ENCODE measurements around the gene NR2E1.

Gene NR2E1

DNA sequence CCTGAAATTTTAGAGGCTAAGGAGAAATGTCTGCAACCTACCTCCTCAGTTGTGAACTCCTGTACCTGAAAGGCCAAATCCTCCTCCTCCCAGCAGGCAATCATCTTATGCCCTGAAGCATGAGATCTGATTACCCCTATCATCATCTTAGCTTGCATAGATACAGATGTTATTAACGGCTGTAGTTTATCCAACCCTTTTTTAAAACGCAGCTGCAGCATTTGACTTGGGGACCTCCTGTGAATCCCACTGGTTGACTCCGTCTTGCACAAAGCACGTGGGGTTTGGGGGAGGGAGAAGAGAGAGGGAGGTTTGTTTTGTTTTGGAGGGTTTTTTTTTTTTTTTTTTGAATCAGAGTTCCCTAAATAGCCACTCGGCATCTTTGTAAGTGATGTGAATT lies 5.8 kb upstream of the NR2E1 start:
- H3K36me3 ChIP-seq (ENCODE audit: control insufficient read depth, insufficient read depth, low read length) = no peaks in the 10 kb centered on the region
- H3K4me1 ChIP-seq (ENCODE audit: control insufficient read depth, insufficient read depth, low read length) = no peaks in the 10 kb centered on the region
- no peak overlapping the region for H3K9ac ChIP-seq (ENCODE audit: low read length)
- H3K4me3 ChIP-seq (ENCODE audit: low read length) = no peak overlapping the region
- peaks cover 53% of the 10 kb centered on the region for H3K27me3 ChIP-seq (ENCODE audit: control insufficient read depth, insufficient read depth, low read length)
- no peak overlapping the region for H3K27ac ChIP-seq (ENCODE audit: low read depth, low read length)

DNA sequence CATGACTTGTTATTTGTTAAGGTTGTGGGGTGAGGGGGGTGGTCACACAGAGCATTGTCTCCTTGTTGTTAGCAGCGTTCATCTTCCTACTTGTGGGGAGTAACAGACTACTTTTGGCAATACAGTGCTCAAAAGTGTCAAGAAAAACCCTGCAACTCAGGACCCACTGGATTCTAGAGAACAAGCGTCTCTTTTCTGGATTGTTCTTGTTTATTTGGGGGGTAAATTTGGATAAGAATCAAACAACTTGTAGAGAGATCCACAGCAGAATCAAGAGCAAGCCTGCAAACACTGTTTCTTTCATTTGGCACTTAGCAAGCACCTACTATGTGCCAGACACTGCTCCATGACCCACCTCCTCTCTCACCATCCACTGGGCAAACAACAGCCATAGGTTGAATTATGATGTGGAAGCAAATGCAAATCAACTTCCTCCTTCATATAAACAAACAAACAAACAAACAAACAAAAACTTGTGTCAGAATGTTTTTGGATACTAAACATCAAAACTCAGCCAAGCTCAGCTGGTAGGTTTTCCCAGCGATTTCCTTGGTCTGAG lies 4.0 kb upstream of the NR2E1 start:
- Histone ChIP-seq H3K27ac (ENCODE audit: low read depth, low read length) (no peak overlapping the region), H3K4me1 (ENCODE audit: control insufficient read depth, insufficient read depth, low read length) (no peaks in the 10 kb centered on the region), H3K27me3 (ENCODE audit: control insufficient read depth, insufficient read depth, low read length) (peaks cover 63% of the 10 kb centered on the region), H3K4me3 (ENCODE audit: low read length) (no peak overlapping the region), H3K36me3 (ENCODE audit: control insufficient read depth, insufficient read depth, low read length) (no peaks in the 10 kb centered on the region), H3K9ac (ENCODE audit: low read length) (no peak overlapping the region)

DNA sequence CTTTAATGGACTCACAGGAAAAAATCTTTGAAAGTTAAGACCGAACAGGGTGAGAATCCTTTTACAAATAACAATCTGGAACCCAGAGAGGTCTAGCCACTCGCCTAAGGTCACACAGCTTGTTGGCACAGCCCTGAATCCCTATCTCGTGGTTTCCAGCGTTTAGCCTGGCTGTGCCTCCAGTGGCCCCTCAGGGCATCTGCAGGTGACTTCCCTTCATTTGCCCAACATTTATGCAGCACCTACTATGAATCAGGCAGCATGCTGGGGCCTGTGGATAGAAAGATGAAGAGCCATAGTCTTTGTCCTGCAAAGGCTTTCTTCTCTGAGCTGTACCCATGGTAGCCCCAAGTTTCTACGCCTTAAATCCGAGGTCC lies 2.6 kb upstream of the NR2E1 start:
- no peak overlapping the region for H3K9ac ChIP-seq (ENCODE audit: low read length)
- no peaks in the 10 kb centered on the region for H3K36me3 ChIP-seq (ENCODE audit: control insufficient read depth, insufficient read depth, low read length)
- H3K4me1 ChIP-seq (ENCODE audit: control insufficient read depth, insufficient read depth, low read length) = no peaks in the 10 kb centered on the region
- peaks cover 63% of the 10 kb centered on the region for H3K27me3 ChIP-seq (ENCODE audit: control insufficient read depth, insufficient read depth, low read length)
- no peak overlapping the region for H3K27ac ChIP-seq (ENCODE audit: low read depth, low read length)
- no peak overlapping the region for H3K4me3 ChIP-seq (ENCODE audit: low read length)

DNA sequence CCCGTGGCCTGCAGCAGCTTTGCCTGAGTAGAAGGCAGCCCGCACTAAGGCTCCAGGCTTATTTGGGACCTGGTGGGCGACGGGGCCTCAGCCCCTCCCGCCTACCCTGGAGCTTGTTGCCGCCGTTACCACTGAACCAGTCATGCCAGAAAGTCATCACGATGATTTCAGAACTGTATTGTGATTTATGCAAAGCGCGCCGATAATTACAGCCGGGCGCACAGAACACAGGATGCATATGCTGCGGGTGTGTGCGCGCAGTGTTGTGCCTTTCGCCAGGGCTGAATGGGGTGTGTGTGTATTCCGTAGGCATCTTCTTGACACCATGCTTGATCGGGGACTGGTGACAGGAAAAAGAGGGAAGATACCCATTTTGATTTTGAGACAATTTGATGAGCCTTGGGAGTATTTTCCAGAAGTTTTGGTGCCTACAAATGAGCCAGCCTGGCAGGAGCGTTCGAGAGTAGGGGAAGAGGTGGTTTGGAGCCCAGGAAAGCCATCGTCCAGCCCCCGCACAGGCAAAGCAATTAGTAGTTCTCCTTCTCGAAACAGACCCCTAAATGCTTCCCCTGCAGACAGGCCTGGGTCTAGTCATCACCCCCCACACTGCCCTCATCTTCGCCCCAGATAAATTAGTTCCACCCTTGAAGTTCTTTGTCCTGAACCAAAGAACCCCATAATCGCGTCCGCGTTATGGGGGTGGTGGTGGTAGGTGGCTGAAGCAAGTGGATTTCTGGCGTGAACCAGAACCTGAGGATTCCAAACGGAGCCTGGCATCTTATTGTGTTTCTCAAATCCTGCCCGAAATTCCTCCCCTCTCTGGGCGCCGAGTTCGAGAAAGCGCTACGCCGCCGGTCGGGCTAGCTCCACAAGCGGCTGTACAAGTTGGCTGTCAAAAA lies 1.9 kb upstream of the NR2E1 start:
- no peak overlapping the region for H3K4me3 ChIP-seq (ENCODE audit: low read length)
- no peaks in the 10 kb centered on the region for H3K36me3 ChIP-seq (ENCODE audit: control insufficient read depth, insufficient read depth, low read length)
- no peak overlapping the region for H3K9ac ChIP-seq (ENCODE audit: low read length)
- peaks cover 65% of the 10 kb centered on the region for H3K27me3 ChIP-seq (ENCODE audit: control insufficient read depth, insufficient read depth, low read length)
- H3K27ac ChIP-seq (ENCODE audit: low read depth, low read length) = no peak overlapping the region
- no peaks in the 10 kb centered on the region for H3K4me1 ChIP-seq (ENCODE audit: control insufficient read depth, insufficient read depth, low read length)

DNA sequence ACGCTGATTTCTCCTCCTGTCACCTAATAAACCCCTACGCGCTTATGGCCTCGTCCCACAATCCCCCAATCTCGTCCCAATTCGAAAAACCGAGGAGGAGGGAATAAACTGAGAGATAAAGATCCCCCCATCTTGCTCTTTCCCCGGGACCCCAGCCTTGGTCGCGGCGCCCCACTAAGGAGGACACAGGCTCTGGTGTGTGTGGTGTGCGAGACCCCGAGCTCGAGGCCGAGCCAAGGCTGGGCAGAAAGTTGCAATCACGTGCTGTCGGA lies 1.3 kb upstream of the NR2E1 start:
- H3K27ac ChIP-seq (ENCODE audit: low read depth, low read length) = no peak overlapping the region
- H3K4me1 ChIP-seq (ENCODE audit: control insufficient read depth, insufficient read depth, low read length) = no peaks in the 10 kb centered on the region
- H3K36me3 ChIP-seq (ENCODE audit: control insufficient read depth, insufficient read depth, low read length) = no peaks in the 10 kb centered on the region
- H3K27me3 ChIP-seq (ENCODE audit: control insufficient read depth, insufficient read depth, low read length) = peaks cover 71% of the 10 kb centered on the region
- no peak overlapping the region for H3K4me3 ChIP-seq (ENCODE audit: low read length)
- no peak overlapping the region for H3K9ac ChIP-seq (ENCODE audit: low read length)

DNA sequence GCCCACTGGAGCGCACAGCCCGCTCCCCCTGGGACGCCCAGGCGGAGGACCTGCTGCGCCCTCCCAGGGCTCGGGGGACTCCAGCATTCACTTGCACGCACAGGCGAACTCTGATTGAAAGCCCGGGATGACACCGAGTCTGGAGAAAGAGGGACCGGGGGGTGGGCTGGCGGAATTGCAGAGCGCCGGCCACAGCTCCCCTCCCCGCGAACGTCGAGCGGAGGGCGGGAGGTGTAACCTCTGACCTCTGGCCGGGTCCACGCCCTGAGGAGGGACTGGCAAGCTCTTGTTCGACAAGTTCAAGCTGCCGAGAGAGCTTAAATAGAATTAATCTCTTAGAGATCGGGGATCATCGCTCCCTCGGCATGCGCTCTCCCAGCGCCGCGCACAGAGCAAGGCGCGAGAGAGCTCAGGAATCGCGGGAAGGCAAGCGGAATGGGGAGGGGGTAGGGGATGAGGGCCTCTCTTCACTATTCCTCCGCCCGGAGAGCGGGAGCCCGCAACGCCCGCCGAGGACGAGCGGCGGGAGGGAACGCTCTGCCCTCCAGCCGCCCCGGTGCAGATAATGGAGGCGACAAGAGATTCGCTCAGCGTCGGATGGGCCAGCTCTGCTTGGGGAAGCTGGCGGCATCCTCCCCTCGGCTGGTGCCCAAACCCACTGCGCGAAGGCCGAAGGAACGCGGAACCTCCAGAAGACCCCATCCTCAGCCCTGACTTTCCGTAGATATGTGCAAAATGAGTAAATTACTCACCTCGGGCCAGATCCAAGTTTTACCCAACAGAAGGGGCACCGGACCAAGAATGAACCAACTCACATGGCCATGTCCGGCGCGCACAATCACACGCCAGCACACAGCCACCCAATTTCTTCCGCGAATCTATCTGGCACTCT lies 761 bp upstream of the NR2E1 start:
- H3K4me1 ChIP-seq (ENCODE audit: control insufficient read depth, insufficient read depth, low read length) = no peaks in the 10 kb centered on the region
- peaks cover 76% of the 10 kb centered on the region for H3K27me3 ChIP-seq (ENCODE audit: control insufficient read depth, insufficient read depth, low read length)
- no peak overlapping the region for H3K9ac ChIP-seq (ENCODE audit: low read length)
- H3K27ac ChIP-seq (ENCODE audit: low read depth, low read length) = no peak overlapping the region
- no peak overlapping the region for H3K4me3 ChIP-seq (ENCODE audit: low read length)
- H3K36me3 ChIP-seq (ENCODE audit: control insufficient read depth, insufficient read depth, low read length) = no peaks in the 10 kb centered on the region

DNA sequence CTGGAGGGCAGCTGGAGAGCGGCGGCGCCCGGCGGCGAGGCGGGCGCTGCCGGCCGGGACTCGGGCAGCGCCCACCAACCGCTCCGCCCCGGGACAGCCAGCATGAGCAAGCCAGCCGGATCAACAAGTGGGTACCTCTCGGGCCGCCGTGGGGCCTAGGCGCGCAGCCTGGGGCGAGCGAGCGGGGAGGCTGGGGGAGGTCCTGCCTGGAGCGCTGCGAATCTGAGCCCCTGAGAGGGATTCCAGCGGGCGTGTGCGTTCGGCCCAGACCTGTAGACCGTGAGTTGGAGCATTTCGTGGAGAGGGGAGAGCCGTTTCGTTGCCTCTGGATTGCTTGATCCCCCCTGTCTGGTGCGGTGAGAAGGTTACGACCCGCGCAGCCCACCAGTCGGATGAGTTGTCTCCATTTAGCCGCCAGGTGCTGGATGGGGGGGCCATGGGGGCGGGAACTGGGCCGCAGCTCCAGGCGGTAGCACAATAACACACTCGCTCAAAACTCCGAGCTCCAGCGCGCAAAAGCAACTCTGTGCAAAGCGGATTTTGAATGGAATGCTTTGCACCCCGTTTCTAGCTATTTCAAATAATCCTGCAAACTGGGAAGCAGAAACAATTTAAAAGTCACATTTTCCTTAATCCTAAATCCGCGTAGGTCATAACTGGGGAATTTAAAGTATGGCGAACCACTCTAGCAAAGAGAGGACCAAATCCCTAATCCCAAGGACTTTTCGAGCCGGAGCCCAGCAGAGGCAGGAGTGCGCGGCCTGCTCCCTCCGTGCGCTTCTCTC lies 1.0 kb downstream of the NR2E1 start:
- Histone ChIP-seq H3K27me3 (ENCODE audit: control insufficient read depth, insufficient read depth, low read length) (peaks cover 85% of the 10 kb centered on the region), H3K4me1 (ENCODE audit: control insufficient read depth, insufficient read depth, low read length) (no peaks in the 10 kb centered on the region), H3K36me3 (ENCODE audit: control insufficient read depth, insufficient read depth, low read length) (no peaks in the 10 kb centered on the region), H3K9ac (ENCODE audit: low read length) (no peak overlapping the region), H3K4me3 (ENCODE audit: low read length) (no peak overlapping the region), H3K27ac (ENCODE audit: low read depth, low read length) (no peak overlapping the region)

DNA sequence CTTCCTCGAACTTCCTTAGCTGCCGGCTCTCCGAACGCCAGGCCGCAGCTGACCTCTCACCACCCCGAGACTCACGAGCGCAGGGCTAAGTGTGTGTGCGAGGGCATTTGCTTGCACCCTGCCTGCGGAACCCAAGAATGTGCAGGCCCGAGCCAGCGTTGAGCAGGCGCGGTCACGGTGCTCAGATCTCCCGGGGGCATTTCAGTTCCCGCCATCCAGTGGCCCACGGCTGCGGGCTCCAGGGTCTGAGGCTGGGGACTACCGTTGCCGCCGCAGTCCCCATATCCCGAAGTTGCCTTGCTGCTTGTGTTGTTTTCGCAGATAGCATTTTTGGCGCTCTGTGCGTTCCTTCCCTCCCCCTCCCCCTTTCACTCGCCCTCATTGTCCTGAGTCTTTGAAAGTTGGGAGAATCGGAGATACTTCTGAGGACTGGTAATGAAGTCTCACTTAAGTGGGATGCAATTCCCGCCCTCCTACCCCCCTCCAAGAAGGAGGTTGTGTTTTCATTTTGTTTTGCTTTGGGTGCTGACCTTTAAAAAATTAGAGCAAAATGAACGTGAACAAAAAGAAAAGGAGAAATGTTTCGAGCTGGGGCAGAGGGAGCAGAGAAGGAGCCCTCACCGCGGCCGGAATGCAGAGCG lies 1.7 kb downstream of the NR2E1 start:
- no peaks in the 10 kb centered on the region for H3K4me1 ChIP-seq (ENCODE audit: control insufficient read depth, insufficient read depth, low read length)
- peaks cover 85% of the 10 kb centered on the region for H3K27me3 ChIP-seq (ENCODE audit: control insufficient read depth, insufficient read depth, low read length)
- H3K27ac ChIP-seq (ENCODE audit: low read depth, low read length) = no peak overlapping the region
- H3K9ac ChIP-seq (ENCODE audit: low read length) = no peak overlapping the region
- H3K36me3 ChIP-seq (ENCODE audit: control insufficient read depth, insufficient read depth, low read length) = no peaks in the 10 kb centered on the region
- peak overlapping the region; percentile 41 for H3K4me3 ChIP-seq (ENCODE audit: low read length)

DNA sequence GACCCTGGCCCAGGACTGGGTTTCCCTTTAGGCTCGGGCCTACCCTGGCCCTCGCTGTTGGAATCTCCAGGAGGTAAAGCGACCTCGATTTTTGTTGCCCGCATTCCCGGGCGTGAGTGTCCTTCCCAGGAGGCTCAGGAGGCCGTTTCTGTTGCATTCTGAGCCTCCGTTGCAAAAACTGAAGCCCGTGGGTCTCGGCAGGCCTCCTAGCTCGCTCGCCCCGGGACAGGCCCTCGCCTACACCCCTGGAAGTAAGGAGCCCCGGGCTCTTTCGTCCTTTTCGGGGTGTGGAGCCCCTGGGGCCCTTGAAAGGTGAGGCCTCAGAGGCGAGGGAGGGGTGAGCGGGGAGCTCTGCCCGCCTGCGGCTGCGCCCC lies 2.3 kb downstream of the NR2E1 start:
- Histone ChIP-seq H3K4me3 (ENCODE audit: low read length) (peak overlapping the region; percentile 41), H3K36me3 (ENCODE audit: control insufficient read depth, insufficient read depth, low read length) (no peaks in the 10 kb centered on the region), H3K27me3 (ENCODE audit: control insufficient read depth, insufficient read depth, low read length) (peaks cover 81% of the 10 kb centered on the region), H3K9ac (ENCODE audit: low read length) (no peak overlapping the region), H3K27ac (ENCODE audit: low read depth, low read length) (no peak overlapping the region), H3K4me1 (ENCODE audit: control insufficient read depth, insufficient read depth, low read length) (no peaks in the 10 kb centered on the region)

DNA sequence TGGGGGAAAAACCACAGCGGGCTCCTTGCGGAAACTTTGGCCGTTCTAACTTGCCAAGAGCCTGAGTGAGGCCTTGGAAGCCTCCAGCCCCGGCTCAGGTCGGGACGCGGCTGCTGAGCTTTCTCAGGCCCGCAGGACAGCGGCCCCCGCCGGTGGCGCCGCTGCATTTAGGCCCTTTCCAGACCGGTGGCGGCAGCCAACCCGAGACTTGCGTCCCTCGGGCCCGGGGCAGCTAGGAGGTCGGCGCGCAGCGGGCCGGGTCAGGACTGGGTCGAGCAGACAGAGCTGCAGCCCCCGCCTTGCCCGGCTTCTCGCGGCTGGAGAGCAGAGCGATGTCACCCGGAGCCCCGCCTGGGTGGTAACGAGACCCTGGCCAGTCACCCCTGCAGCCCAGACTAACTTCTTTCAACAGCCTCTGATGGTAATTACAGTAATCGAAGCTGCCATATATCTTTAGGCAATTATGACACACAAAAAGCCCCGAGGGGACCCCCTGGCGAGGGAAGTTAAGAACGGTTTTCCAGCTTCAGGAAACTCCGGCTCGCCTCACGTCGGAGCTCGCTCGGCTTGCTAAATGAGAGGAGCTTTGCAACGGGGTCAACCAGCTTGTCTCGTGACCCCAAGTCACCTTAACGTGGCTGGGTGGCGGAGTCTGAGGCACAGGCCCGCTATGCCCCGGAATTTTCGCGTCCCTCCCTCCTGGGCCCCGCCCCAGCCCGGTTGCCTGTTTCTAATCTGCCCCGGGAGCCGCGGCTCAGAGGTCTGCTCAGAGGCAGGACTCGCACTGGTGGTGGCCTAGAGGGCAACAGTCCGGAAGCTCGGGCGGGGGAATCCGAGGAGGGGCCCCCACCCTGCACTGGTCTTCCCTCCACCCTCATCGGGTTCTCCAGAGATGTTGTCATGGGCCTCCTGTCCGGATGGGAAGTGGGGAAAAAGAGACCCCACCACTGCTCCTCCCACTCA lies 3.0 kb downstream of the NR2E1 start:
- Histone ChIP-seq H3K36me3 (ENCODE audit: control insufficient read depth, insufficient read depth, low read length) (no peaks in the 10 kb centered on the region), H3K9ac (ENCODE audit: low read length) (no peak overlapping the region), H3K27me3 (ENCODE audit: control insufficient read depth, insufficient read depth, low read length) (peaks cover 75% of the 10 kb centered on the region), H3K4me1 (ENCODE audit: control insufficient read depth, insufficient read depth, low read length) (no peaks in the 10 kb centered on the region), H3K4me3 (ENCODE audit: low read length) (peak overlapping the region; percentile 41), H3K27ac (ENCODE audit: low read depth, low read length) (no peak overlapping the region)

Data from rectal smooth muscle tissue (tissue), 1 donor.